HK-2 (cell line): ENCODE data around the gene GDI1.

Source experiments
- DNase-seq: peaks from one replicate; pipeline ENCODE4 v3.0.0-alpha.2; 2018; ENCODE audit not compliant: unreplicated experiment

Gene GDI1

GRCh38 chrX:154437971-154438893 is 1.3 kb downstream of the GDI1 start:
- no peak for DNase-seq

- no peak for DNase-seq
These were observed 2.9 kb downstream of the GDI1 start for GRCh38 chrX:154439841-154440240.

- no peak for DNase-seq
These were observed 3.8 kb downstream of the GDI1 start for GRCh38 chrX:154440623-154441357.

GRCh38 chrX:154441564-154441963 is 4.6 kb downstream of the GDI1 start:
- no peak for DNase-seq

GRCh38 chrX:154441984-154442707 is 5.2 kb downstream of the GDI1 start:
- DNase-seq = no peak

- DNase-seq = no peak
These were observed 6.5 kb downstream of the GDI1 start for GRCh38 chrX:154443479-154443910.

GRCh38 chrX:154443992-154444754 is 7.2 kb downstream of the GDI1 start, which contains the start of gene FAM50A:
TSS of gene FAM50A (plus strand) at chrX:154444141. CDS start at chrX:154444236, 95 bp downstream.
- DNase-seq = peak; percentile 68

- DNase-seq = no peak
These were observed 7.8 kb downstream of the GDI1 start for GRCh38 chrX:154444755-154445246.

GRCh38 chrX:154445776-154446175 is 8.8 kb downstream of the GDI1 start:
- no peak for DNase-seq

- DNase-seq = no peak
These were observed 9.5 kb downstream of the GDI1 start for GRCh38 chrX:154446430-154446829.

GRCh38 chrX:154448484-154448883 is 11.5 kb downstream of the GDI1 start:
- no peak for DNase-seq

GRCh38 chrX:154449618-154450017 is 12.7 kb downstream of the GDI1 start:
- no peak for DNase-seq

- DNase-seq = no peak
These were observed 13.4 kb downstream of the GDI1 start for GRCh38 chrX:154450312-154450711.

- DNase-seq = no peak
These were observed 15.9 kb downstream of the GDI1 start for GRCh38 chrX:154452823-154453222.

GRCh38 chrX:154457491-154458115 is 20.6 kb downstream of the GDI1 start:
- peak; percentile 44 for DNase-seq

GRCh38 chrX:154458116-154458953 is 21.4 kb downstream of the GDI1 start, which contains the start of gene PLXNA3:
TSS of gene PLXNA3 (plus strand) at chrX:154458281. CDS start at chrX:154460184, 1,903 bp downstream.
- DNase-seq = peak; percentile 57

GRCh38 chrX:154458954-154459778 is 22.2 kb downstream of the GDI1 start:
- peak; percentile 45 for DNase-seq

GRCh38 chrX:154459832-154460231 is 22.9 kb downstream of the GDI1 start:
- DNase-seq = no peak

- no peak for DNase-seq
These were observed 23.4 kb downstream of the GDI1 start for GRCh38 chrX:154460326-154460725.
